ENCODE data around the gene CST8. TPM values are rescaled to one million over a fixed set of nuclear protein-coding genes. Genes with fewer than 3 reads are reported as not detected.
A peak's percentile ranks its signal among the peaks of the same experiment; 100 is the strongest.
"Not testable (repeated sequence)": the region's sequence is repeated elsewhere in the genome, so short reads cannot be mapped to it uniquely, and the experiment has no call there.

CST8 gene
- total RNA-seq, 2 donors from 2014 or later, result not detected

DNA sequence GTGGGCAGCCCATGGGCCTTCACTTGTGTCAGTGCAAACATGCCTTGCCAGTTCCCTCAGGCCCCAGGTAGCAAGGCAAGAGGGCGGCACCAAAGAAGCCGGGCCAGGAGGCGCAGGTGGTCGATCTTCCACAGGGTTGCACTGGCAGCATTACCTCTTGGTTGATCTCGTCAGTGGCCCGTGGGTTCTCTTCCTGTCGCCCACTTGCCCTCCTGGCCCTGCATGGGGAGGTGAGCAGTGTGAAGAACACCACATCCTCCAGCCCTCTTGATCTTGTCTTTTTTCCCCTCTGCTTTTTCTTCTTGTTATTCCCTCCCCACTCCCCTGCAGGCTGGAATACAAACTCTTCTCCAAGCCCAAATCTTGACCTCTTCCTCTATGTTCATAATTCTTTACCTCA, 35.3 kb upstream of the CST8 start:
- no peaks in the 10 kb centered on the region for H3K27me3 Mint-ChIP-seq
- DNase-seq (ENCODE audit: low spot score) (no peak), ATAC-seq (peak; percentile 39 to 52)
- peak overlapping the region; percentile 90 to 96 for H3K27ac Mint-ChIP-seq
- H3K36me3 Mint-ChIP-seq, result no peaks in the 10 kb centered on the region
- H3K4me1 Mint-ChIP-seq (ENCODE audit: low read depth in 2 of 2), result peaks cover 35 to 40% of the 10 kb centered on the region in 2 donors
- H3K9me3 Mint-ChIP-seq, result no peaks in the 10 kb centered on the region
- peak overlapping the region; percentile 69 for H3K4me3 Mint-ChIP-seq

DNA sequence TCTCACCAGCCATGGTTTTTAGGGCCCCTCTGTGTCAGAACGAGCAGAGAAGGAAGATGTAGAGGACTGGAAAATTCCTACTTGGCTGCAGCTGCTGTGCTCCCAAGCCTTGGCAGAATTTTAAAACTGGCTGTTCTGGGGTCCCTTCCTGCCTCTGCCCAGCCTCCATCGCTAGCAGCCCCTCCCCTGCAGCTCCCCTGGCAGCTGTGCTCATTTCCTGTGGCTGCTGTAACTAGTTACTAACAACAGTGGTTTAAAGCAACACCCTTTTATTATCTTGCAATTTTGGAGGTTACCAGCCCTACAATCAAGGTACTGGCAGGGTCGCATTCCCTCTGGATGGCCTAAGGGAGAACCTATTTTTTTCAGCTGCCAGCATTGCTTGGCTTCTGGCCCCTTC, 34.5 kb upstream of the CST8 start:
- Mint-ChIP-seq H3K27me3 (no peaks in the 10 kb centered on the region), H3K4me3 (peak overlapping the region; percentile 69), H3K27ac (peak overlapping the region; percentile 90 to 96), H3K36me3 (no peaks in the 10 kb centered on the region), H3K4me1 (ENCODE audit: low read depth in 2 of 2) (peaks cover 35 to 40% of the 10 kb centered on the region in 2 donors), H3K9me3 (no peaks in the 10 kb centered on the region)
- DNase-seq (ENCODE audit: low spot score) (no peak), ATAC-seq (peak; percentile 74 to 75)

DNA sequence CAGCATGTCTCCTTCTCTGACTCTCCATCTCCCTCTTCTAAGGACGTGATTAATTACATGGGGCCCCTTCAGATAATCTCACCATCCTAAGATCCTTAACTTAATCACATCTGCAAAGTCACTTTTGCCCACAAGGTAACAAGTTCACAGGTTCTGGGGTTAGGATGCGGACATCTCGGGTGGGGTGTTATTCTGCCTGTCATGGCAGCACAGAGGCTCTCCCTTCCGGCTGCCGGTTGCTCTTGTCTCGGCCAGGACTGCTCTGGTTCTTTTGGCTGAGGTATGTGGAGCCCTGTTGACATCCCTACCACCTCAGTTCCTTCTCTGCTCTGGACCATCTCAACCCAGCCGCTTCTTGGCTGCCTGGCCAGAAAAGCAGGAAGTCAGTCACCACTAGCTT, 34.0 kb upstream of the CST8 start:
- H3K27me3 Mint-ChIP-seq, result no peaks in the 10 kb centered on the region
- peak; percentile 64 to 73 for ATAC-seq
- DNase-seq (ENCODE audit: low spot score), result no peak
- H3K9me3 Mint-ChIP-seq, result no peaks in the 10 kb centered on the region
- peak overlapping the region; percentile 90 to 96 for H3K27ac Mint-ChIP-seq
- no peaks in the 10 kb centered on the region for H3K36me3 Mint-ChIP-seq
- peaks cover 38 to 45% of the 10 kb centered on the region in 2 donors for H3K4me1 Mint-ChIP-seq (ENCODE audit: low read depth in 2 of 2)
- H3K4me3 Mint-ChIP-seq, result peak overlapping the region; percentile 69

DNA sequence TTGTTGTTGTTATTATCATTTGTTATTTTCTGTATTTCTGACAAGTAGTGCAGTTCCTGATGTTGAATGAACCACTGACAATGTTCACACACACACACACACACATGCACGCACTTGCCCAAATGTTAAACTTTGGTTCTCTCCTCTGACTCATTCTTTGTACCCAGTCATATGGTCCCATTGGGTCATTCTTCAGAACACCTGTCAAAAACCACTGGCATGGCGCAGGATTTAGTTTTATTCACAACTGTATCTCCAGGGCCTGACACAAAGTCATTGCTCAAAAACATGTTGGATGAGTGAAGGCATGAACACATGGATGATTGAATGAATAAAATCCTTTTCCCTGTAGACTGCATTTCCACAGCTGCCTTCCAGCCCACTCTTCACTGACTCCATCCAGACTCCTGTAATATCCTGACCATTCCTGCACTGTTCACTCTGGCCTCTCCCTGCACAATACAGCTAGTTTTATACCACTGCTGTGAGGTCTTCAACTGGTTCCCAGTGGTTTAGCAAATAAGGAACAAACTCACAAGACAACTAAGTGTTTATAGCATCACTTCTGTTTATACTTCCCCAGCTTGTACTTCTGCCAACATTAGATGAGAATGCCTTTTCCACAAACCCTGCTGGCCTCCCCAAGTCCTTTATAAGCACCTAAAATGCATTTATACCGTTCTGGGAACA, 31.3 kb upstream of the CST8 start:
- Mint-ChIP-seq H3K4me1 (ENCODE audit: low read depth in 2 of 2) (peaks cover 41 to 47% of the 10 kb centered on the region in 2 donors), H3K9me3 (no peaks in the 10 kb centered on the region), H3K4me3 (no peak overlapping the region), H3K36me3 (no peaks in the 10 kb centered on the region), H3K27me3 (no peaks in the 10 kb centered on the region), H3K27ac (peak overlapping the region in 1 of 2 donors; percentile 20)
- no peak for DNase-seq (ENCODE audit: low spot score)
- no peak for ATAC-seq

DNA sequence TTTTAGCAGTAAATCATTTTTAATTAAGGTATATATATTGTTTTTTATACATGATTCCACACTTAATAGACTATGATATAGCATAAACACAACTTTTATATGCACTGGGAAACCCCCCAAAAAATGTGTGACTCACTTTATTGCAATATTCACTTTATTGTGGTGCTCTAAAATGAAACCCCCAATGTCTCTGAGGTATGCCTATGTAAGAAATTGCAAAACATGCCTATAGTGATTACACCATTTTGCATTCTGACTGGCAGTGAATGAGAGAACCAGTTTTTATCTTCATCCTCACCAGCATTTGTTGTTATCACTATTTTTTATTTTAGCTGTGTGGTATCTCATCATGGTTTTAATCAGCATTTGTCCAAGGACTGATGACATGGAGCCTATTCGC, 29.7 kb upstream of the CST8 start:
- Mint-ChIP-seq H3K9me3 (peaks cover under 1% of the 10 kb centered on the region), H3K27me3 (no peaks in the 10 kb centered on the region), H3K27ac (peak overlapping the region in 1 of 2 donors; percentile 72), H3K4me3 (no peak overlapping the region), H3K4me1 (ENCODE audit: low read depth in 2 of 2) (peaks cover 34 to 38% of the 10 kb centered on the region in 2 donors), H3K36me3 (peaks cover 11% of the 10 kb centered on the region)
- ATAC-seq (peak in 1 of 2 donors; percentile 86), DNase-seq (ENCODE audit: low spot score) (no peak)

DNA sequence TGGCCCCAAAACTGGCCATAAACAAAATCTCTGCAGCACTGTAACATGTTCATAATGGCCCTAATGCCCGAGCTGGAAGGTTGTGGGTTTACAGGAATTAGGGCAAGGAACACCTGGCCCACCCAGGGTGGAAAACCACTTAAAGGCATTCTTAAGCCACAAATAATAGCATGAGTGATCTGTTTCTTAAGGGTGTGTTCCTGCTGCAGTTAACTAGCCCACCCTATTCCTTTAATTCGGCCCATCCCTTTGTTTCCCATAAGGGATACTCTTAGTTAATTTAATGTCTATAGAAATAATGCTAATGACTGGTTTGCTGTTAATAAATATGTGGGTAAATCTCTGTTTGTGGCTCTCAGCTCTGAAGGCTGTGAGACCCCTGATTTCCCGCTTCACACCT, 24.0 kb upstream of the CST8 start:
- not testable (repeated sequence) for DNase-seq (ENCODE audit: low spot score); H3K27me3 Mint-ChIP-seq; ATAC-seq; H3K9me3 Mint-ChIP-seq; H3K27ac Mint-ChIP-seq; H3K4me3 Mint-ChIP-seq; H3K4me1 Mint-ChIP-seq (ENCODE audit: low read depth in 2 of 2)
- peaks cover 17% of the 10 kb centered on the region for H3K36me3 Mint-ChIP-seq

DNA sequence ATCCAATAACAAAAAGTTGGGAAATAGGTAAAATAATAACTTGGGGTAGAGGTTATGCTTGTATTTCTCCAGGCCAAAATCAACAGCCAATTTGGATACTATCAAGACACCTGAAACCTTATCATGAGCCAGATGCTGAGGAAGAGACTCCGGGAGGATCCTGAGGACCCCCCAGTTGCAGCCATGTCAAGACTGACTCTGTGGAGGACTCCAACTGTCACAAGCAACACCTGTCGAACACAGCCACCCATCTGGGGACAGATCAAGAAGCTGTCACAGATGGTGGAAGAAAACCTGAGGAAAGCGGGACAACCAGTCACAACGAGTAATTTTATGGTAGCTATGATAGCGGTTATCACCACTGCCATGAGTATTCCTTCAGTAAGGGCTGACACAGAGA, 18.6 kb upstream of the CST8 start:
- DNase-seq (ENCODE audit: low spot score); H3K36me3 Mint-ChIP-seq; H3K9me3 Mint-ChIP-seq; H3K27me3 Mint-ChIP-seq; H3K4me1 Mint-ChIP-seq (ENCODE audit: low read depth in 2 of 2); H3K4me3 Mint-ChIP-seq; ATAC-seq; H3K27ac Mint-ChIP-seq: not testable (repeated sequence)

DNA sequence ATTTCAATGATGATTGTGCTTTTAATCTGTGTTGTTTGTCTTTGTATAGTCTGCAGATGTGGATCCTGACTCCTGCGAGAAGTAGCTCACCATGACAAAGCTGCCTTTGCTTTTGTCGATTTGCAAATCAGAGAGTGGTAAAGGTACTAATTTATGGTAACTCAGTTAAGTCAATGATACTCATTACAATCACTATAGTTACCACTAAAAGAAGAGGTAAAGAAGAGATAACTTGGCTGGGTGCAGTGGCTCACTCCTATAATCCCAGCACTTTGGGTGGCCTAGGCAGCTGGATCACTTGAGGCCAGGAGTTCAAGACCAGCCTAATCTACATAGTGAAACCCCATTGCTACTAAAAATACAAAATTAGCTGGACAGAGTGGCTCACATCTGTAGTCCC, 17.6 kb upstream of the CST8 start:
- not testable (repeated sequence) for DNase-seq (ENCODE audit: low spot score); H3K27ac Mint-ChIP-seq; H3K9me3 Mint-ChIP-seq; H3K4me1 Mint-ChIP-seq (ENCODE audit: low read depth in 2 of 2); ATAC-seq; H3K36me3 Mint-ChIP-seq; H3K27me3 Mint-ChIP-seq; H3K4me3 Mint-ChIP-seq

DNA sequence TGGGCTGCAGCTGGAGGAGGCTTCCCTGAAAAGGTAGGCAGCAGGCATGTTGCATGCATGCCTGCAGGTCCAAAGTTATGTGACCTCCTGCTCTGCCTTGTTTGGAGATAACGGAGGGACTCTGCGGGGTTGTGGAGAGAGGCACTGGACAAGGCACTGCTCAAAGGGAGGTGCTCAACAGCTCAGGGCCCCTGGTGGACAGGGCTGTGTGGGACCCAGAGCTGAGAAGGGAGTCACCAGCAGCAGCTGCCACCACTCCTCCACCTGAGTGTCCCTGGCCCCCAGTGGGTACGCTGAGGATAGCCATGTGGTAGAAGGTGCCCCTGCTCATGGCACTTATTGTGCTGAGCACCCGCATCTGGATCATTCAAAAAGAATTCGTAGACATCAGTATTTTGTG, 15.5 kb upstream of the CST8 start:
- peaks cover 0 to 5% of the 10 kb centered on the region in 2 donors for H3K4me1 Mint-ChIP-seq (ENCODE audit: low read depth in 2 of 2)
- H3K4me3 Mint-ChIP-seq, result no peak overlapping the region
- DNase-seq (ENCODE audit: low spot score), result no peak
- no peaks in the 10 kb centered on the region for H3K27me3 Mint-ChIP-seq
- H3K36me3 Mint-ChIP-seq, result no peaks in the 10 kb centered on the region
- ATAC-seq, result peak in 1 of 2 donors; percentile 41
- no peak overlapping the region for H3K27ac Mint-ChIP-seq
- no peaks in the 10 kb centered on the region for H3K9me3 Mint-ChIP-seq

DNA sequence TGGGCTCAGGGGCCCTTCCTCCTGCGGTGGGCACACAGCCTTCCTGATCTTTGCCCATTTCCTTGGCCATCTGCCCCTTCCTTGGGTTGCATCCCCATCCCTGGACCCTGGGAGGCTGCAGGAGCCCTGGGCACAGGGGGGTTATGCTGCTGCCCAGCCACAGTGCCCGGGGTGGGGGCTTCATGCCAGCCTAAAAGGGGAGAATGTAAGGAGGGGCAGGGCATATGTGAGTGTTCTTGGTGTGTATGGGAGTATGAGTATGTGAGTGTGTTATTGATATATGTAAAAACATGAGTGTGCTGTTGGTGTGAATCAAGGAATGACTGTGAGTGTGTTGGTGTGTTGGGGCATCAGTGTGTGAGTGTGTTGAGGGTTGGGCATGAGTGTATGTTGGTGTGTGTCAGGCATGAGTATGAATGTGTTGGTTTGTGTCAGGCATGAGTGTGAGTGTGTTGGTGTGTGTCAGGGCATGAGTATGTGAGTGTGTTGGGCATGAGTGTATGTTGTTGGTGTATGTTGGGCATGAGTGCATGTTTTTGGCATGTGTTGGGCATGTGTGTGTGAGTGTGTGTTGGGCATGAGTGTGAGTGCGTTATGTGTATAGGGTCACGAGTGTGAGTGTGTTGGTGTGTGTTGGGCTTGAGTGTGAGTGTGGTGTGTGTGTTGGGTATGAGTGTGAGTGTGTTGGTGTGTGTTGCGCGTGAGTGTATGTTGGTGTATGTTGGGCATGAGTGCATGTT, 14.7 kb upstream of the CST8 start:
- H3K27me3 Mint-ChIP-seq, result no peaks in the 10 kb centered on the region
- no peaks in the 10 kb centered on the region for H3K36me3 Mint-ChIP-seq
- DNase-seq (ENCODE audit: low spot score), result no peak
- H3K4me1 Mint-ChIP-seq (ENCODE audit: low read depth in 2 of 2), result peaks cover 0 to 5% of the 10 kb centered on the region in 2 donors
- H3K27ac Mint-ChIP-seq, result no peak overlapping the region
- H3K9me3 Mint-ChIP-seq, result no peaks in the 10 kb centered on the region
- H3K4me3 Mint-ChIP-seq, result no peak overlapping the region
- peak; percentile 13 to 40 for ATAC-seq

DNA sequence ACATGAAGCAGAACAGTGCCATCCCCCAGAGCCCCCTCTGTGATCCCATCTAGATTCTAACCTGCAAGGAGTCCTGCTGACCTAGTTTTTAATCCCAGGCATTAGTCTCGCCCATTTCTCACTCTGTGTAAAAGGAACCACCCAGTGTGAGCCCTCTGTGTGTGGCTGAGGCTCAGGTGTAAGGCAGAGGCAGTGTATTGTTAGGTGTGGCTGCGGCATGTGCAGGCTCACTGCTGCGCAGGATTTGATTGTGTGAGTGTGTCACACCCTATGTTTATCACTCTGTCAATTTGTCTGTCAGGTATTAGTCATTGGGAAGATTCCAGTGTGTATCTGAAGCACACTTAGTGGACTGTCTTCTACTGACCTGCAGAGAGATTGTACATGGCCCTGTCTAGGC, 13.7 kb upstream of the CST8 start:
- Mint-ChIP-seq H3K4me1 (ENCODE audit: low read depth in 2 of 2) (peaks cover 0 to 5% of the 10 kb centered on the region in 2 donors), H3K36me3 (no peaks in the 10 kb centered on the region), H3K4me3 (no peak overlapping the region), H3K27me3 (no peaks in the 10 kb centered on the region), H3K9me3 (no peaks in the 10 kb centered on the region), H3K27ac (no peak overlapping the region)
- DNase-seq (ENCODE audit: low spot score), result no peak
- ATAC-seq, result peak in 1 of 2 donors; percentile 33

DNA sequence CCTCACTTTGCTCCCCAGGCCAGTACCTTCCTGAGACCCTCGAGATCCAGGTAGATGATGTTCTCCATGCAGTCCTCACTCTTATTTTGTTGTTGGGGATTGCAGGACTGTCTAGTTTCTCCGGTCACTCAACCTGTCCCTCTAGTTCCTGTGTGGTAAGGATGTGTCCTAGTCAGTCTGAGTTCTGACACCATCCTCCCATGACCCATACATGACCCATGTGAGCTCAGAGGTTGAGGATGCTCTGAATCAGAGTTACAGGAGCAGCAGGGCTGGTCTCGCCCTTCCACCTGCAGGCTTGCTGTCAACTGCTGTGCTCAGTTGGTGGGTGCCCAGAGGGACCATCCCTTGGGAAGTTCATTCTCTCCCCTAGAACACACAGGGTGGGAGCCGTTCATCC, 11.9 kb upstream of the CST8 start:
- Mint-ChIP-seq H3K27me3 (no peaks in the 10 kb centered on the region), H3K9me3 (no peaks in the 10 kb centered on the region), H3K27ac (no peak overlapping the region), H3K4me3 (no peak overlapping the region), H3K4me1 (ENCODE audit: low read depth in 2 of 2) (peaks cover 1 to 5% of the 10 kb centered on the region in 2 donors), H3K36me3 (no peaks in the 10 kb centered on the region)
- no peak for DNase-seq (ENCODE audit: low spot score)
- no peak for ATAC-seq

DNA sequence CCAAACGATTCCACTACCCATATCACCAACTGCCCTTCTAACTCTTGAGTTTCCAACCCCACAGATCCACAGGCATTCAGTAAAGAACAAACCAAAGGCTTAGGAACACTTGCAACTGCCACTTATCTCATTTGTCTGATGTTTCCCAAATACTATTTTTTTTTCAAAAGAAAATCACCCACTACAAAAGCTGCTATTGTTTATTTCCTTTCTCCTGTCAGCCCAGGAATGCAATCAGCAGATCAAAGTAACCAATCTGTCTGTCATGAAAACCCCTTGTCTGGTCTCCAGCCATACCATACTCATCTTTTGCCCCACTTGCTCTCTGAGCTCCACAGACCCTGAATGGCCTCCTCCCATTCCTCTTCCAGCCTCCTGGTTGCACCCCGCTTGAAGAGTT, 8.8 kb upstream of the CST8 start:
- no peak overlapping the region for H3K4me3 Mint-ChIP-seq
- H3K9me3 Mint-ChIP-seq, result no peaks in the 10 kb centered on the region
- ATAC-seq (no peak), DNase-seq (ENCODE audit: low spot score) (no peak)
- no peaks in the 10 kb centered on the region for H3K36me3 Mint-ChIP-seq
- H3K27me3 Mint-ChIP-seq, result no peaks in the 10 kb centered on the region
- peaks cover 2 to 5% of the 10 kb centered on the region in 2 donors for H3K4me1 Mint-ChIP-seq (ENCODE audit: low read depth in 2 of 2)
- H3K27ac Mint-ChIP-seq, result no peak overlapping the region

DNA sequence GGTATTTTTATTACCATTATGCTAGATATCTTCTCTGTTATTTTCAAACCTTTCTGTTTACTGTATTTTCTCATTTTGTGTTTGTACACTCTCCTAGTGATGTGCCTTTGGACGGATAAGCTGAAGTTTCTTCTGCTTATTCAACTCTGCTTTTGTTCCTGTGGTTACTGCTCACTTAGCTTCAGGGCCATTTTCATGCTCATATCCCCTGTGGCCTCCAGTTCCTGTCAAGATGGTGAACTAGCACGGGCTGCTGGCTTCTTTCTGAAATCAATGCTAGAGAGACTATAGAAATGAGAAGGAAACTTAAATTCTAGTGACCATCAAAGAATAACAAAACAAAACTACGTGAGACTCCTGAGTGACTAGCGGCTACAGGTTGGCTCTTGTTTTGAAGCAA, 6.8 kb upstream of the CST8 start:
- Mint-ChIP-seq H3K36me3 (no peaks in the 10 kb centered on the region), H3K27ac (no peak overlapping the region), H3K9me3 (no peaks in the 10 kb centered on the region), H3K27me3 (no peaks in the 10 kb centered on the region), H3K4me1 (ENCODE audit: low read depth in 2 of 2) (peaks cover 2 to 5% of the 10 kb centered on the region in 2 donors), H3K4me3 (no peak overlapping the region)
- ATAC-seq (no peak), DNase-seq (ENCODE audit: low spot score) (no peak)

Data from natural killer cell treated with Interleukin-12 subunit alpha and Interleukin-12 subunit beta and Interleukin-15 and Interleukin-18, amount 100 ng/mL, for 72 hours (primary cell).